Fibroblast of the conjunctiva (primary cell): ENCODE measurements around the gene DDX46.
"Not testable (repeated sequence)": the region's sequence is repeated elsewhere in the genome, so short reads cannot be mapped to it uniquely, and the experiment has no call there.

ENCODE experiments used
- DNase-seq: peaks from one replicate; pipeline ENCODE4 v3.0.0-alpha.2; 2010; ENCODE audit warnings: low read depth

The DDX46 gene

DNA sequence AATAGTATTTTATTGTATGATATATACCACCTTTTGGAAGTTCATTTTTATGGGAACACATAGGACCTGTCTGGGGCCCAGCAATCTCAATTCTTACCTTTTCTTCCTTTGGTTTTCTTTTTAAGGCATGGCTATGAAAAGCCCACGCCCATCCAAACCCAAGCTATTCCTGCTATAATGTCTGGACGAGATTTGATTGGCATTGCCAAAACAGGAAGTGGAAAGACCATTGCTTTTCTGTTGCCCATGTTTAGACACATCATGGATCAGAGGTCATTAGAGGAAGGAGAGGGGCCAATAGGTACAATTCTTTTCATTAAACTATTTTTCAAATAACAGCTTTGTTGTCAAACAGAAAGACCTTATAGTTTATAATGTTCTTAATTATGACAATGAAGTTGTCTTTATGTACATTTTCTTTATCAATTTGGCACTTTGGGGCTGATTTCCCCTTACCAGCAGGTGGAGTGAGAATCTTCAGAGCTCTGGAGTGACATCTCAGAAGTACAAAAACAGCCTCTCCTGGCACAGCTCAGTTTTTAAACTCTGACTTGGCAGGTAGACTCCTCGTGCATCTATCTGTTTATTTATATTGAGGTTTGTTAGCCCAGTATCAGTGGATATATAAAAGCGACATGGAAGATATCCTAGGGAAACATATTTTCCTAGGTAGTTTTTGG lies 25.8 kb downstream of the DDX46 start:
- DNase-seq: no peak

- no peak for DNase-seq
Measured at GRCh38 chr5:134784946-134785620, 26.5 kb downstream of the DDX46 start.

GRCh38 chr5:134787692-134788091 lies 29.1 kb downstream of the DDX46 start:
- no peak for DNase-seq

- DNase-seq: no peak
Measured at GRCh38 chr5:134791580-134791979, 33.0 kb downstream of the DDX46 start.

GRCh38 chr5:134792286-134792685 lies 33.7 kb downstream of the DDX46 start:
- DNase-seq: no peak

DNA sequence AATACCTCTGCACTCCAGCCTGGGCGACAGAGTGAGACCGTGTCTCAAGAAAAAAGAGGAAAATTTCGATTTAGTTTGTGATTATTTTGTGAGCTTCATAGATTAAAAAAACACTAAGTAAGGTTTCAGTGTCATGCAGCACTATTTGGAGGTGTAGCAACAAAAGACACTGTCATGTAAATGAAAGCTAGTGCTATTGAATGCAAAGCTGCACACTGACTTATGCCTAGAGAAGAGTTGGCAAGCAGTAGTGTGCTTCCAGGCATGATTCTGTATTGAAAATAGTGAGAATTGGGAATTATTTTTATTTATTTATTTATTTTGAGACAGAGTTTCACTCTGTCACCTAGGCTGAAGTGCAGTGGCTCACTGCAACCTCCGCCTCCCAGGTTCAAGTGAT lies 34.5 kb downstream of the DDX46 start:
- no peak for DNase-seq

DNA sequence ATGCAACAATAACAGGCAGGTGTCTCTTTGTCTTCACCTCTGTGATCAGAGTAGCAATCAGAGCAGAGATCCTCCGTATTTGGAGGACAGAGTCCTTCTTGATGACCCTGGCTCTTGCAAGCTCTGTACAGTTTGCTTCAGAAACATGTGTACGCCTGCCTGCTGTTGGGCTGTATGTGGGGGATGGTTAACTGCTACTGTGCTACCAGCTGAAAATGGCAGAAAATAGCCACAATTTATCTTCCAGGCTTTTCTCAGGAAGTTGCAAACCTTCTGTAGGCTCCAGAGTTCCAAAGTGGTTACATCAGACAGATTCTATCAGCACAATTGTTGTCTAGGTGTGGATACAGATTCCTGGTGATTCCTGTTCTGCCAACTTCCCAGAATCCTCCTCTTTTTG lies 35.5 kb downstream of the DDX46 start:
- DNase-seq: no peak

DNA sequence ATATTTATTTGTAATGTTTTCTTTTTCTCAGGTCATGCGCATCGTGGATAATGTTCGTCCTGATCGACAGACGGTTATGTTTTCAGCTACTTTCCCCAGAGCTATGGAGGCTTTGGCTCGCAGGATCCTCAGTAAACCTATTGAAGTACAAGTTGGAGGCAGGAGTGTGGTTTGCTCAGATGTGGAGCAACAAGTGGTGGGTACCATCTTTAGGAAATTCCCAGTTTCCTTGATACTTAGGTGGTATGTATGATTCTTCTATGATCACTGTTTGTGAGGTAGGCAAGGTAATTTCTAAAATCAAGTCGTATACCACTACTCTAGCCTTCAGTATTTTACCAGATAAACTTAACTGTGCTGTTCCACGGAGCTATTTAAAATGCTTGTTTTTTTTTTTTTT lies 36.2 kb downstream of the DDX46 start:
- no peak for DNase-seq

DNA sequence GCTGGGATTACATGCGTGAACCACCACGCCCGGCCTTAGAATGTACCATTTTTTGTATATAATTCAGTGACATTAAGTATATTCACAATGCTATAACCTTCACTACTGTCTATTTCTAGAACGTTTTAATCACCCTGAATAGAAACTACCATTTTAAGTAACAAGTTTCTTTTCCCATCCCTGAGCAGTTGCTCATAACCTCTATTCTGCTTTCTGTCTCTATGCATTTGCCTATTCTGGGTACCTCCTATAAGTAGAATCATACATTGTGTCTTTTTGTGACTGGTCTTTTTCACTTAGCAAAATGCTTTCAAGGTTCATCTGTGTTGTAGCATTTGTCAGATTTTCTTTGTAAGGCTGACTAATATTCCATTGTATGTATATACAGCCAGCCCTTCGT lies 39.9 kb downstream of the DDX46 start:
- DNase-seq: no peak

GRCh38 chr5:134803821-134804220 lies 45.2 kb downstream of the DDX46 start:
- no peak for DNase-seq

DNA sequence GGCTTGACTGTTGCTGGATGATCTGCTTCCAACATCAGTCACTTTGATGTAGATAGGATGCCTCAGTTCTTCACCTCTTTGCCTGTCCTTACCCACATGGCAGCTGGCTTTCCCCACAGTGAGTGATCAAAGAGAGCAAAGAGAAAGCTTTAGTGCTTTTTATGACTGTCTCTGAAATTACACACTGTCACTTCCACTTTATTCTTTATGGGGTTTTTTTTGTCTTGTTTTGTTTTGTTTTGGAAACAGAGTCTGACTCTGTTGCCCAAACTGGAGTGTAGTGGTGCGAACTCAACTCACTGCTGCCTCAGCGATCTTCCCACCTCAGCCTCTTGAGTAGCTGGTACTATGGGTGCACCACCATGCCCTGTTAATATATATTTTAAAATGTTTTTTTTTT lies 54.8 kb downstream of the DDX46 start:
- no peak for DNase-seq

DNA sequence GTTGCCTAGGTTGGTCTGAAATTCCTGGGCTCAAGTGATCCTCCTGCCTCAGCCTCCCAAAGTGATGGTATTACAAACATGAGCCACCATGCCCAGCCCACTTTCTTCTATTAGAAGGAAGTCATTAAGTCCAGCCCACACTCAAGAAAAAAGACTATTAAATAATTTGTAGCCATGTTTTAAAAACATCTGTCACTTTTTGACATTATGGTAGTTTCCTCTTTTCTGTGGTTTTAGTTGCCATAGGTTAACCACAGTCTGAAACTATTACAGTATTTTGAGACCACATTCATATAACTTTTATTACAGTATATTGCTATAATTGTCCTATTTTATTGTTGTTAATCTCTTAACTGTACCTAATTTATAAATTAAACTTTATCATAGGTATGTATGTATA lies 55.2 kb downstream of the DDX46 start:
- no peak for DNase-seq

DNA sequence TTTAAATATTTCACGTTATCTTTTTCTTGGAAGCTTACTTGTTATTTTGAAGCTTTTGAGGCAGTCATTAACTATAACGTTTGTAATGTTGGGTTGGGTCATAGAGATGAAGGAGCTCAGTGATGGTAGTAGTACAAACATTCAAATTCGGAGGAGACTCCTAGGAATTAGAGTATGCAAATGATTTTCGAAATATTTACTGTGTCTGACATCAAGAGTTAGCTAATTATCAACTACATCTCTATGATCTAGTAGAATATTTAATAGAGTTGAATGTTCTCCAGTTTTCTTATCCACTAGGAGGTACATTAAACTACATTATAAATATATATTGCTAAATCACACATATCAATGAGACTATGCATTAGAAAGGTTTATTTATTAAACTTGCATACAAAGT lies 58.4 kb downstream of the DDX46 start:
- no peak for DNase-seq

GRCh38 chr5:134818776-134819175 lies 60.2 kb downstream of the DDX46 start:
- no peak for DNase-seq

DNA sequence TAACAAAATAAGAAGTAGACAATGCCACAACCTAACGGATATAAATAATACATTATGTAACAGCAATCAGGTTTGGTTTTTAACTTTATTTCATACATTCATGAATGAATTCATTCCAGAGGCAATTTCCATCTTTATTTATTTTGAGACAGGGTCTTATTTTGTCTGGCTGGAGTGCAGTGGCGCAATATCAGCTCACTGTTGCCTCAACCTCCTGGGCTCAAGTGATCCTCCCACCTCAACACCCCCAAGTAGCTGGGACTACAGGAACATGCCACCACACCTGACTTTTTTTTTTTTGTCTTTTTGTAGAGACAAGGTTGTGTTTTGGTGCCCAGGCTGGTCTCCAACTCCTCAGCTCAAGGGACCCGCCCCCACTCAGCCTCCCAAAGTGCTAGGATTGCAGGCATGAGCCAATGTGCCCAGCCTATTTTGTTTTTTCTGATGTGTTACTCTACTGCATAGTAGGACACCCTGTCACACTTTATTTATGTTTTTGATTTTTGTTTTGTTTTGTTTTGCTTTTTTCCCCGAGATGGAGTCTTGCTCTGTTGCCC lies 60.9 kb downstream of the DDX46 start:
- DNase-seq: no peak

DNA sequence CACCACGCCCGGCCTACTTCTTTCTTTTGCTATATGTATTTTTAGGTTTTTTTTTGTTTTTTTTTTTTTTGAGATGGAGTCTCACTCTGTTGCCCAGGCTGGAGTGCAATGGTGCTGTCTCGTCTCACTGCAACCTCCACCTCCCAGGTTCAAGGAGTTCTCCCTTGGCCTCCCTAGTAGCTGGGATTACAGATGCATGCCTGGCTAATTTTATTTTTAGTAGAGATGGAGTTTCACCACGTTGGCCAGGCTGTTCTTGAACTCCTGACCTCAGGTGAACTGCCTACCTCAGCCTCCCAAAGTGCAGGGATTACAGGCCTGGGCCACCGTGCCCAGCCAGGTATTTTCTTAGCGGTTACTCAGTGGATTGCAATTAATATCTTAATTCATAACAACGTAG lies 63.3 kb downstream of the DDX46 start:
- DNase-seq: no peak

DNA sequence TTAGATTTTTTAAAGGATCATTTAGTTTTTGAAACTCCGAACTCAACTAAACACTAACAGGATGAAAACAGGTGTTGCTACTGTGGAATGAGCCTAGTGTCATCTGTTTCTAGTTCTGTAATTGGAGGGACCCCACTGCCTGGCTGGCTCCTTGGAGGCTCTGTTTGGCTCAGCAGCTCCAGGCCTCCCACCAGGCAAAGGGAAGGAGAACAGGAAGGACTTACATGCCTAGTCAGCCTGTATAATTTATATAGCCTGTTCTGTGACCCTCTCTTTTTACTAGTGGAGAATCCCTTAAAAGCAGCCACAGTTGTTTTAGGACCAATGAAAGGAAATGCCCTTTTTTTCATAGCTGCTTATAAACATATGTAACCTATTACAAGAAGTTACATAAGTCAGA lies 66.1 kb downstream of the DDX46 start:
- no peak for DNase-seq

- no peak for DNase-seq
Measured at GRCh38 chr5:134825212-134825611, 66.6 kb downstream of the DDX46 start.

- DNase-seq: no peak
Measured at GRCh38 chr5:134833340-134834032, 74.9 kb downstream of the DDX46 start.

- DNase-seq: no peak
Measured at GRCh38 chr5:134835623-134836022, 77.0 kb downstream of the DDX46 start.

DNA sequence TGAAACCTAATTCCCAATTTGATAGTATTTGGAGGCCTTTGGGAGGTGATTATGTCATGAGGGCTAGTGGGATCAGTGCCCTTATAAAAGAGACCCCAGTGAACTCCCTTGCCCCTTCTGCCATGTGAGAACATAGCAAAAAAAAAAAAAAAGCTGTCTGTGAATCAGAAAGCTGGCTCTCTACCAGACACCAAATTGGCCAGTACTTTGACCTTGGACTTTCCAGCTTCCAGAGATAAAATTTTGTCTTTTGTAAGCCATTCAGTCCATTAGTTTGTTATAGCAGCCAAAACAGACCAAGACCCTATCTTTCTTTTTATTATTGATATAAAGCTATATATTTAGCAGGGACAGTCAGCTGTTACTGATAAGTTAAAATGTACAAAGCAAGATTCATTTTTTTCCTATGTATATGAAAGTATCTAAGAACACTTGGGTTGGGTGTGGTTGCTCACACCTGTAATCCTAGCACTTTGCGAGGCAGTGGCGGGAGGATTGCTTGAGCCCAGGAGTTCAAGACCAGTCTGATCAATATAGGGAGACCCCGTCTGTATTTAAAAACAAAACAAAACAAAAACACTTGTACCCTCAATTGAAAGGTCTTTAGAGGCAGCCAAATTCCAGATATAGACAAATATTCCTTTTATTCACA lies 79.1 kb downstream of the DDX46 start:
- no peak for DNase-seq

GRCh38 chr5:134838361-134838760 lies 79.8 kb downstream of the DDX46 start:
- DNase-seq: not testable (repeated sequence)

- no peak for DNase-seq
Measured at GRCh38 chr5:134840811-134841210, 82.2 kb downstream of the DDX46 start.
